ENCODE results near the gene SLC22A23.

- TF ChIP-seq CTCF (IDR thresholded peaks at IDR 0.05) (no peak), POLR2AphosphoS5 (IDR thresholded peaks at IDR 0.05) (no peak), POLR2A (IDR thresholded peaks at IDR 0.05) (no peak)
Observed at GRCh38 chr6:3424185-3424927, 32.5 kb downstream of the SLC22A23 start.
